CD4-positive, alpha-beta T cell treated with Interleukin-1 beta for 1 hour (primary cell): ENCODE results near the gene TULP3.
"Not testable (repeated sequence)": the region's sequence is repeated elsewhere in the genome, so short reads cannot be mapped to it uniquely, and the experiment has no call there.

Source experiments
- DNase-seq, 2 donors: peaks; one replicate each; pipeline ENCODE4 v3.0.0-alpha.2; 2020 to 2022

Gene TULP3

GRCh38 chr12:2890388-2891239, at the start of gene TULP3:
Gene TULP3, plus strand, starts transcription at chr12:2890891. Its CDS starts 57 bp downstream, at chr12:2890948.
- DNase-seq, result peak; percentile 98 to 99

GRCh38 chr12:2841056-2841650, 49.5 kb upstream of the TULP3 start:
- no peak for DNase-seq

GRCh38 chr12:2842948-2843347, 47.7 kb upstream of the TULP3 start:
- DNase-seq, result no peak

GRCh38 chr12:2844786-2845185, 45.9 kb upstream of the TULP3 start:
- no peak for DNase-seq

GRCh38 chr12:2845280-2845679, 45.4 kb upstream of the TULP3 start:
- DNase-seq, result no peak

- no peak for DNase-seq
These were observed 38.8 kb upstream of the TULP3 start for GRCh38 chr12:2851931-2852330.

- peak; percentile 22 to 25 for DNase-seq
These were observed 37.1 kb upstream of the TULP3 start for GRCh38 chr12:2853626-2854025.

- no peak for DNase-seq
These were observed 35.8 kb upstream of the TULP3 start for GRCh38 chr12:2854669-2855453.

GRCh38 chr12:2855546-2855945, 35.1 kb upstream of the TULP3 start:
- DNase-seq, result no peak

GRCh38 chr12:2856051-2856450, 34.6 kb upstream of the TULP3 start:
- no peak for DNase-seq

- no peak for DNase-seq
These were observed 33.7 kb upstream of the TULP3 start, which contains the start of gene TEX52 for GRCh38 chr12:2857021-2857431. Gene TEX52, minus strand, starts transcription at chr12:2857039. Its CDS starts 13 bp downstream, at chr12:2857026.

GRCh38 chr12:2857576-2857975, 33.1 kb upstream of the TULP3 start:
- no peak for DNase-seq

GRCh38 chr12:2858334-2858733, 32.4 kb upstream of the TULP3 start:
- no peak for DNase-seq

GRCh38 chr12:2858944-2859421, 31.7 kb upstream of the TULP3 start:
- no peak for DNase-seq

- DNase-seq, result no peak
These were observed 30.5 kb upstream of the TULP3 start for GRCh38 chr12:2860170-2860569.

GRCh38 chr12:2862876-2863275, 27.8 kb upstream of the TULP3 start:
- DNase-seq, result no peak

- DNase-seq, result not testable (repeated sequence)
These were observed 27.3 kb upstream of the TULP3 start for GRCh38 chr12:2863402-2863801.

GRCh38 chr12:2864198-2864597, 26.5 kb upstream of the TULP3 start:
- DNase-seq, result no peak

GRCh38 chr12:2868986-2869632, 21.6 kb upstream of the TULP3 start:
- DNase-seq, result not testable (repeated sequence)

GRCh38 chr12:2876431-2877046, 14.2 kb upstream of the TULP3 start:
- DNase-seq, result peak in 1 of 2 donors; percentile 16

- DNase-seq, result peak; percentile 85 to 90
These were observed 13.4 kb upstream of the TULP3 start, which contains the start of the genes FOXM1 and RHNO1 for GRCh38 chr12:2877047-2877952. Gene FOXM1, minus strand, starts transcription at chr12:2877174. Its CDS starts 2,696 bp downstream, at chr12:2874478. Gene RHNO1, plus strand, starts transcription at chr12:2877223. Its CDS starts 8,144 bp downstream, at chr12:2885367.
